Esophagus muscularis mucosa (tissue), 4 donors: ENCODE results near the gene NUDT14. TPM values are rescaled to one million over a fixed set of nuclear protein-coding genes. Genes with fewer than 3 reads are reported as not detected.

Experiments
- DNase-seq: peaks from one replicate; pipeline ENCODE4 v3.0.0-alpha.2; 2017; ENCODE audit errors: extremely low spot score
- H3K27ac ChIP-seq, 4 donors: fragments of 200-600 bp; sonication (generic); replicated peaks in 1 of 4; 1 replicate in 3 of 4; 2 replicates in 1 of 4; pipeline ENCODE4 v1.5.1; 2016 to 2019; ENCODE audit warnings: mild to moderate bottlenecking in 1 of 4
- H3K27me3 ChIP-seq, 4 donors: fragments of 200-600 bp; sonication (generic); one replicate each; pipeline versions ENCODE4 v1.5.1 to v1.6.0; 2016 to 2019
- H3K36me3 ChIP-seq, 4 donors: fragments of 200-600 bp; sonication (generic); one replicate each; pipeline ENCODE4 v1.5.1; 2016 to 2019
- H3K4me1 ChIP-seq, 4 donors: fragments of 200-600 bp; sonication (generic); one replicate each; pipeline ENCODE4 v1.5.1; 2016 to 2019
- H3K4me3 ChIP-seq, 4 donors: fragments of 200-600 bp; sonication (generic); 1 replicate in 2 of 4; 2 replicates in 2 of 4; pipeline ENCODE4 v1.5.1; 2016 to 2019; ENCODE audit warnings: mild to moderate bottlenecking in 4 of 4, moderate library complexity in 1 of 4
- H3K9me3 ChIP-seq, 4 donors: fragments of 200-600 bp; sonication (generic); 1 replicate in 3 of 4; 2 replicates in 1 of 4; pipeline ENCODE4 v1.5.1; 2016 to 2019
- CTCF ChIP-seq, 3 experiments: fragments of 200-600 bp in 2 of 3; fragments of 450-650 bp in 1 of 3; sonication (generic) in 2 of 3; IDR thresholded peaks; one replicate each; pipeline ENCODE4 v1.5.1; 2017 to 2019; ENCODE audit warnings: antibody characterized with exemption in 3 of 3, mild to moderate bottlenecking in 2 of 3, moderate library complexity in 1 of 3
- EP300 ChIP-seq: sonication (generic); formaldehyde crosslinking; IDR thresholded peaks from one replicate; pipeline ENCODE4 v1.6.1; 2017; ENCODE audit warnings: antibody characterized with exemption
- POLR2A ChIP-seq: fragments of 450-650 bp; IDR thresholded peaks from one replicate; pipeline ENCODE4 v1.6.1; 2017; ENCODE audit warnings: antibody characterized with exemption, moderate library complexity, mild to moderate bottlenecking, low read depth
- POLR2AphosphoS5 ChIP-seq, 2 donors: sonication (generic); formaldehyde crosslinking; IDR thresholded peaks; one replicate each; pipeline ENCODE4 v1.6.1; 2017; ENCODE audit warnings: antibody characterized with exemption in 2 of 2
- WGBS: methylation state at CpG from one replicate; pipeline ENCODE4 v1.1.5; 2018; 5-methylcytosine and 5-hydroxymethylcytosine counted together
- intact Hi-C: fragments of 100-400 bp; cut with DNase I; formaldehyde crosslinking; loops from one replicate; pipeline ENCODE4 v1.15.1; 2023
- total RNA-seq, 4 donors: library from RNA; depleted of rRNA; stranded (reverse); fragments of >200 nt; gene quantifications; one replicate each; pipeline versions ENCODE4 v1.1.0 to v1.2.1, GENCODE V29; 2016

Gene NUDT14
- total RNA-seq, 4 donors from 2014 or later = 2.1 to 6.2 (median 5.8) TPM

DNA sequence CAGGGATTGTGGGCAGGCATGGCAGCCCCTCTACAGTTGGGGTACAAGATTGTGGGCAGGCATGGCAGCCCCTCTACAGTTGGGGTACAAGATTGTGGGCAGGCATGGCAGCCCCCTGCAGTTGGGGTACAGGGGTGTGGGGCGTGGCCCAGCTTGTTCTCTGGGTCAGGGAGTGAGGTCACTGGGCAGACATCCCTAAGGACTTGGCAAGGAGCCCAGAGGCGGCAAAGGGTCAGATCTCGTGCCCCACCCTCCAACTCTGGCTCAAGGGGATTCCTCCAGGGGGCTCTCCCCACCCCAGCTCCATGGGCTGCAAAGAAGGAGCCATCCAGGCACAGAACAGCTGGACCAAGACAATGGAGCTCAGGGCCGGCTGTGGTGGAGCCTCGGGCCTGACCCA, 25.8 kb upstream of the NUDT14 start:
- DNase-seq = no peak
- H3K27ac ChIP-seq = no peak overlapping the region

DNA sequence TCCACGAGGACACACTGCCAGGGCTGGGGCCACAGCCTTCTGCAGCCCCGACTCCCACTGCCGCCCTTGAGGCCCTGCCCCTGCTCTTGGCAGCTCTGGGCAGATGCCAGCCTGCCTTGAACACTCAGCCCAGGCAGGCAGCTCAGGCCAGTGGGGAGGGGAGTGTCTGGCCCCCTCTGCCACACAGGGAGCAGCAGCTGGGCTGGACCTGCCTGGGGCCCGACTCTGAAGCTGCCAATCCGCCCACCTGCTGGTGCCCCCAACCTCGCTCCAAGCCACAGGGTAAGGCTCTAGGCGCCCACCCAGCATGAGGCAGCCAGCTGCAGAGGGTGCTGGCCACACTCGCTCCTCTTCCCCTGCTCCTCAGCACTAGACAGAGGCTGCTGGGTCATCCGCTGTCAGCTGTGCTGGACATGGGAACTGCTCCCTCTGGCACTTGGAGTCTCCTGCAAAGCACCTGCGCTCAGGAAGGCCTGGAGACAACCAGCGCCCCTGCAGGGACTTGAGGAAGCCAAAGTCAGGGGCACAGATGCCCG, 24.6 kb upstream of the NUDT14 start:
- whole genome bisulfite sequencing = 70% methylated on average over 2 of the region's 12 CpGs
- peaks cover 16 to 23% (median 19%) of the 10 kb centered on the region in 4 donors for H3K36me3 ChIP-seq
- H3K4me3 ChIP-seq = no peak overlapping the region
- no peak for DNase-seq
- no peak for TF ChIP-seq POLR2A
- no peak for TF ChIP-seq EP300
- no peak for TF ChIP-seq POLR2AphosphoS5 (IDR thresholded peaks at IDR 0.05)
- no peak for TF ChIP-seq CTCF (IDR thresholded peaks at IDR 0.05)
- intact Hi-C loops = no loop called here
- peak overlapping the region in 1 of 4 donors; percentile 44 for H3K27ac ChIP-seq
- H3K4me1 ChIP-seq = peaks cover 55 to 63% (median 59%) of the 10 kb centered on the region in 4 donors
- peaks cover 0 to 20% (median 9%) of the 10 kb centered on the region in 4 donors for H3K27me3 ChIP-seq
- H3K9me3 ChIP-seq = no peaks in the 10 kb centered on the region

More for the DNA sequence above, 25.8 kb upstream of the NUDT14 start:
- no CpG with 5 or more reads among the region's 5 CpGs for WGBS
- intact Hi-C loops = no loop called here
- peaks cover 48 to 55% (median 50%) of the 10 kb centered on the region in 4 donors for H3K4me1 ChIP-seq
- H3K36me3 ChIP-seq = peaks cover 25 to 34% (median 30%) of the 10 kb centered on the region in 4 donors
- peaks cover 0 to 8% (median 0%) of the 10 kb centered on the region in 4 donors for H3K27me3 ChIP-seq
- H3K4me3 ChIP-seq = no peak overlapping the region
- TF ChIP-seq EP300 = no peak
- TF ChIP-seq POLR2AphosphoS5 (IDR thresholded peaks at IDR 0.05) = no peak
- no peak for TF ChIP-seq POLR2A
- H3K9me3 ChIP-seq = no peaks in the 10 kb centered on the region

- Histone ChIP-seq H3K4me1 (peaks cover 55 to 64% (median 61%) of the 10 kb centered on the region in 4 donors), H3K27me3 (peaks cover 0 to 26% (median 13%) of the 10 kb centered on the region in 4 donors), H3K4me3 (no peak overlapping the region), H3K27ac (peak overlapping the region in 1 of 4 donors; percentile 44), H3K36me3 (peaks cover 9 to 17% (median 13%) of the 10 kb centered on the region in 4 donors), H3K9me3 (no peaks in the 10 kb centered on the region)
- no peak for DNase-seq
- TF ChIP-seq CTCF (IDR thresholded peaks at IDR 0.05) (no peak), POLR2A (no peak), EP300 (no peak), POLR2AphosphoS5 (IDR thresholded peaks at IDR 0.05) (no peak)
- WGBS = 47% methylated on average over 3 of the region's 21 CpGs
- intact Hi-C loops = loop anchor here (5.0 kb wide), 1 partner anchor 77 kb away; no protein-coding TSS in a partner anchor
Observed at GRCh38 chr14:105204931-105205672, 24.0 kb upstream of the NUDT14 start.

- Histone ChIP-seq H3K27ac (no peak overlapping the region), H3K9me3 (no peaks in the 10 kb centered on the region), H3K4me1 (peaks cover 58 to 71% (median 63%) of the 10 kb centered on the region in 4 donors), H3K27me3 (peaks cover 0 to 33% (median 13%) of the 10 kb centered on the region in 4 donors), H3K36me3 (peaks cover 2 to 9% (median 5%) of the 10 kb centered on the region in 4 donors), H3K4me3 (no peak overlapping the region)
- intact Hi-C loops = loop anchor here (5.0 kb wide), 1 partner anchor 78 kb away; no protein-coding TSS in a partner anchor
- TF ChIP-seq CTCF (IDR thresholded peaks at IDR 0.05) (no peak), EP300 (no peak), POLR2A (no peak), POLR2AphosphoS5 (IDR thresholded peaks at IDR 0.05) (peak in 1 of 2 donors; percentile 43)
- 66% methylated on average over 21 of the region's 24 CpGs for WGBS
- no peak for DNase-seq
Observed at GRCh38 chr14:105204206-105204930, 23.3 kb upstream of the NUDT14 start.
